HG03196 (cell line): ENCODE measurements around the gene LIPN.

ENCODE experiments used
- ATAC-seq: cut with Tn5 transposase; IDR thresholded peaks from one replicate; pipeline ENCODE4 v1.9.1; 2021; ENCODE audit not compliant: unreplicated experiment

LIPN gene

GRCh38 chr10:88783724-88784123 is 23.9 kb downstream of the LIPN start:
- no peak for ATAC-seq

DNA sequence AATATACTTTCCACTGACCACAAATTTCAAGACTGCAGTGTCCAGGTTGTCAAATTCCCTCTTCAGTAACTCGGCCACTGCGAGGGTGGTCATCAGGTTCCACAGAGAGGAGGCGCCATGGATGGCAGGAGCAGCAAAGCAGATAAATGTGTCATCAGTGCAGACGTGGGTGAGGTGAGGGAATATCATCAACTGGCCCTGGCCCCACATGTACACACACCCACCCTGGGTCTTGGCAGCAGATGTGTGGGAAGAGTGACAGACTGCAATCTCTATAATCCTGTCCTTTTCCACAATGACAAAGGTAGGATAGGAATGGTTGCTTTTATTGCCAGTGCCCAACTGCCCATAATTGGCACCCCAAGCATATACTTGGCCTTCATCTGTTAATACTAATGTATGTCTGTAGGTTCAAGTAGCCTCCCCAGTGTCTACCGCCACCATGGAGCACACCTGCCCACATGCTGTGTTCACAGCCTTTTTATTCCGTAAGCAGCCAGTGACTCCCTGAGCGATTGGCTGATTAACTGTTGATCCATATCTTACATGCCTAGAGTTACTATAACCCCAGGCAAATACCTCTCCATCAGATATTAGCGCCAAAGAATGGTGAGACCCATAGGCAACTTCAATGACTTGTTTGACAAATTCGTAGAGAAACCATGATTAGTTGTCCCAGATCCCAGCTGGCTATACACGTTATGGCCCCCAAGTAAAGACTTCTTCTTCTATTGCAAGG is 26.4 kb downstream of the LIPN start:
- no peak for ATAC-seq

GRCh38 chr10:88787463-88787862 is 27.6 kb downstream of the LIPN start:
- no peak for ATAC-seq

DNA sequence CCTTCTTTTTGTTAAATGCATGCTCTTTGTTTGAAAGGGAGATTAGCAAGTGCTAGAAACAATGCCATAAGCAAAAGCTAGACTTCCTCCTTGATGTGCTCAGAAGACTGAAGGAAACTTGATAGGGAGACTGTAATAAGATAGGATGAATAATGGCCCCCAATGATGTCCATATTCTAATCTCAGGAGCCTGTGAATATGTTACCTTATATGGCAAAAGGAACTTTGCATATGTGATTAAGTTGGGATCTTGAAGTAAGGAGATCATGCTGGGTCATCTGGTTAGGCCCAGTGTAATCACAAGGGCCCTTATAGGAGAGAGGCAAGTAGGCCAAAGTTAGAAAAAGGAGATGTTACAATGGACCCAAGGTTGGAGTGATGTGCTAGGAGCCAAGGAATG is 29.1 kb downstream of the LIPN start:
- no peak for ATAC-seq

DNA sequence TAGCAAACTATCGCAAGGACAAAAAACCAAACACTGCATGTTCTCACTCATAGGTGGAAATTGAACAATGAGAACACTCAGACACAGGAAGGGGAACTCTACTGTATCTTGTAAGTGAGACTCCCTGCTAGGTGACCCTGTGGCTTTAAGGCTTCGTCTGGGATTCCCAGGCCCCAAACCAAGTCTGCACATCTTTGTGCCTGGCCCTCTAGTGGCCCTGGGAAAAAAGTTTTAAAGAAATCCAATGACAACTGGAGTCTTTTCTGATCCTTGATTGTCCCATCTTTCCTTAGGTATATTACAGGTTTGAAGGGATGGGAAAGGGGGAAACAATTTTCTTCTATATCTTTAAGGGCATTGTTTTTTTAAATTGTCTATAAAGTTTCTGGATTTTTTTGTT is 32.1 kb downstream of the LIPN start:
- ATAC-seq = no peak

GRCh38 chr10:88792661-88793060 is 32.8 kb downstream of the LIPN start:
- ATAC-seq = no peak

DNA sequence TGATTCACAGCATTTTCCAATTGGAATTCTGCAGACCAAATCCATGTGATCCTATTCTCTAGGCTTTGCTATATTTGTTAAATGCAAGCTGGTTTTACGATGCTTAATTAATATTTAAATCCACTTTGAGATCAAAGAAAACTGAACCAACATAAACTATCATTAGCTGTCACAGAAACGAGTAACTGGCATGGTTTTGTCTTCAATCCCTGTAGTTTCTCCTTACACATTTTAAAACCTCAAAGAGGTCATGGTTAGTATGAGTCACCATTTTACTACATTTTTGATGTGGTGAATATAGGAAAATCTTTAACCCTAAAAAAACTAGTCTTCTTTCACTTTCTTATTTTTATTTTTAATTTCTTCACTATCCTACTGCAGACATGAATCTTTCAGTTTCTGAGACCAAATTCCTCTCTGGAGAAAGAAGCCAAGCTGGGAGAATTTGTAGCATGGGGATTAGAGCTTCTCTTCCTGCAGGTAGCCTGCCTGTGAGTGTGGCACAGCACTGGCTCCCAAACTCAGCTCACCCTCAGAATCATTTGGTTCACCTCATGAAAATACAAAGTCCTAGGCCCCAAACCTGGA is 34.0 kb downstream of the LIPN start:
- ATAC-seq = no peak

- no peak for ATAC-seq
These were observed 34.9 kb downstream of the LIPN start for GRCh38 chr10:88794731-88795130.

DNA sequence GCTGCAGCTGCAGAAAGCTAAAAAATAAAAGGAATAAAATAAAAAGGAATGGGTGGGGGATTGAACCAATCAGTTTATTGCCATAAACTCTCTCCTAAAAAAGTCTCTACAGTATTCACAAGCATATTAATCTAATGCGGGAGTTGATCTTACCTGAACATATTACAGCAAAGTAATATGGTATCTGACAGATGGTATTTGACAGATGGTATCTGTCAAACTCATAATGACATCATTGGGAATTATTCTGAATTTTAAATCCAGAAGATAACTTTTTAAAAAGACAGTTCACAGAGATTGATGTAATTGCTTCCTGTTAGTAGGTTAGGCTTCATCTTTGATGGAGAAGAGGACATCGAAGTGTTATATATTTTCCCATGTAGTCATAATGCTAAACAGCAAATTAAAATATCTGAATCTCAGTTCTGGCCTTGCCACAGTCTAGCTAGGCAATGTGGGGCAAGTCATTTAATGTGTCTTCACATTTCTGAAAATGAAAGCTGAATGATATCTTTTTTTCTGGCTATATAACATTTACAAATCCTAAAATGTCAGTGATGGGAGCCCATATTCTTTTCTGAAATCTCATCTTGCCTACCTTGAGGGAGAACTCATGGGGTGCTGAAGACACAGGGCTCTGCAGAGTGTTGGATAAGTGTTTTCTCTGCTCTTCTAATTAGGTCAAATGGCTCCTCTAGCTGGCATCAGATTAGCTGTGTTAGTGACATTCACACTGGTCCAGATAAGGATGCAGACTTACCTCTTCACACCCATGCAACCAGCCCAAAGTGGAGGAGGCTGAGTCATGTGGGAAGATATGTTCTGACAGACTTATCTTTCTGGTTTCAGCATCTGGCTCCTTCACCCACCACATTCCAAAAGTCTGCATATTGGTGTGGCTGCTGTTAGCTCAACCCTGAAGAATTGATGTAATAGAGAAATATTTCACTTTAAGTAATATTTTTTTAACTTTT is 40.6 kb downstream of the LIPN start:
- ATAC-seq = no peak

GRCh38 chr10:88802523-88803285 is 42.9 kb downstream of the LIPN start, which contains the start of gene LIPM:
Gene LIPM, plus strand, starts transcription at chr10:88802730. Its CDS starts 167 bp downstream, at chr10:88802897.
- ATAC-seq = no peak

DNA sequence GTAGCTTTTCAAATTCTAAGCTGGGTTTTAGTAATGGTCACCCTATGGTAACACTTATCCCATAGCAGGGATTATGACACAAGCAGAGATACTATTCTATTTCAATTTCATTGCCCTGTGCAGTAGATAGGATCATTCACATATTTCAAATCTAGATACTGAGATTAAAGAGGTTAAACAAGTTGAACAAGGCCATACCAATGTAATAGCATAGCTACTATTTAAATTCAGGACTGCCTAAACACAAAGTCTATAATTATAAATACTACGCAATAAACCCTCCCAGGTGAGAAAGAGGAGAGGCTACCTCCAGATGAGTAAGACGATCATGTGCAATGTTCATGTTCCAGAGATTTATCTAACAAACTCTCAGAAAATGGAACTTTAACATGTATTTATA is 43.8 kb downstream of the LIPN start:
- no peak for ATAC-seq

GRCh38 chr10:88804083-88804812 is 44.4 kb downstream of the LIPN start:
- ATAC-seq = no peak

- ATAC-seq = no peak
These were observed 45.5 kb downstream of the LIPN start for GRCh38 chr10:88805361-88805760.

- no peak for ATAC-seq
These were observed 46.1 kb downstream of the LIPN start for GRCh38 chr10:88805924-88806323.

- no peak for ATAC-seq
These were observed 49.8 kb downstream of the LIPN start for GRCh38 chr10:88809621-88810020.

DNA sequence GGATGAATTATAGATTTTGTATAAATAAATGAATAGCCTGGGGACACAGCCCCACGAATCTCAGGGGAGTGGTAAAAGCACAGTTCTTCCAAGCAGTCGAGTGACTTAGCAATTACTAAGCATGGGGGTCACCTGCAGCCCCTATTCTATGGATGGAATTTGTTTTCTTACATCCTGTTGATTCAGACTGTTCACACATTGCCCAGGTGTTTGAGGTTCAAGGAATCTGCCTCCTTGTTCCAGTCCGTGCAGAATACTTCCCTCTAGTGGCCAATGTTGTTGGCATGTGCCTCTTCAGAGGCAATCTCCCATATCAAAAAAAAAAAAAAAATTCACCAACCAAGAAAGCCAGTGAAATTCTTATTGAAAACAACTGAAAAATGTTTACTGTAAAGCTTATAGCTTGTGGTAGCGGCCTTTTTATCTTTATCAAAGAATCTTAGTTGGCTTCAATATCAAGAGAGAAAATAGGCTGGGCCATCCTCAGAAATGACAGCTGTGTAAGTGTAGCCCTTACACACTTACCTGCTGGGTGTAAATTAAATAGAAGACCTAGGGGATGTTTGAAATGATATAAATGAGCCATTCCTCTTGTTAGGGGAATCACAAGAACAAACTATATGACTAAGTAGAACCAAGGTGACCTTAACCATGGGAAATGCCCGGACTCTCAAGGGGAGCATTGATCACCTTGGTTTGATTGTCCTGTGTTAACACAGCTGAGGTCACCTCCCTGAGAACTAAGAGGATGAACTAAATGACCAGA is 50.6 kb downstream of the LIPN start:
- ATAC-seq = no peak

GRCh38 chr10:88813200-88813599 is 53.4 kb downstream of the LIPN start:
- no peak for ATAC-seq

DNA sequence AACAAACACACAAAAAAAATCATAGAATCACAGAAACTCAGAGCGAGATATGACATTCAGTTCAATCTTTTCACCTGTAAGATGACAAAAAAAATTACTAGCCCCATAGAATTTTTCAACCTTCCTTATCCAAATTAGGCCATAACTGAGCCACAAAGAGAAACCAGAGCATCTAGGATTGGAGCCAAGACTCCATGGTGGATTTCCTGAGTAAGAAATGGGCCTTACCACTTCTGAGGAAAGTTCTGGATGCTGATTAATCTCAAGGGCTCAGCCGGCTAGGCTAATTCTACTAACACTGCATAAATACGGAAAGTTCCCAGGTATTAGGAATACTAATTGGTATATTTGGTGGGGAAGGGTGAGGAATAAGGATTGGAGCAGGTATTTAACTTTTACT is 59.5 kb downstream of the LIPN start:
- ATAC-seq = no peak

DNA sequence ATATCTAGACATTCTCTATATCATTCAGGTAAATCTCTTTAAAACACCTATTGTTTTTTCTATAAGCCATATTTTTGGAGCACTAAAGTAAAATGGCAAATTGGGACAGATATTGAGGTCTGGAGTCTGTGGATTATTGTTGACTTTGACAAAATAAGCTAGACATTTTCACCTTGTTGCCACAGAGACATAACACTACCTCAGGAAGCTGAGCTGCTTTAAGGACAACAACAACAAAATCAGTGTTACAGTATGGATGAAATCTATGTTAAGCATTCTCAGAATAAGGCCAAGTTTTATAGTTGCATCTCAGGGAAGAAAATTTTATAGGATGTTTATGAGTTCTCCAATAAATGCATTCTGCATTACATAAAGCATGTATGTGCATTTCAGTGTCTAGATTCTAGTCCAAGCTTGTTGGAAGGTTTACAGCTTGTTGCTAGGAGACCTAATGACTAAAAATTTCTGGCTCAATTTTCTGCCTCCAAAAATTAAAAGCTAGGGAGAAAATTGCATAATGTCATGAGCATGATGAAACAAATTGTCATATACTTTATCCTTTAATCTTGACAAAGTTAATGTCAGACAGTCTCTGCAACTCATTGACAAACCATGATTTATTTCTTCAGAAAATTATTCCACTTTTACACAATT is 61.1 kb downstream of the LIPN start:
- ATAC-seq = no peak
